B cell (primary cell): ENCODE data around the gene LIPK. TPM values are rescaled to one million over a fixed set of nuclear protein-coding genes. Genes with fewer than 3 reads are reported as not detected.

Experiments used
- ATAC-seq: fragments of 200-7000 bp; cut with Tn5 transposase; one replicate; pipeline ENCODE4 v1.10.0; 2021; ENCODE audit warnings: low read depth, mild to moderate bottlenecking, moderate number of reproducible peaks, moderate library complexity
- CTCF ChIA-PET: fragments of 350-600 bp; sonication (Branson Sonifier 250); formaldehyde crosslinking; loops from one replicate; lab custom pipeline; 2021; ENCODE audit warnings: antibody characterized with exemption, inconsistent platforms; lab: Charles Lee
- POLR2A ChIA-PET: fragments of 350-600 bp; sonication (Branson Sonifier 250); formaldehyde crosslinking; loops from one replicate; lab custom pipeline; 2021; ENCODE audit warnings: antibody characterized with exemption; lab: Charles Lee
- DNase-seq: peaks from one replicate; pipeline ENCODE4 v3.0.0; 2013
- H2AFZ ChIP-seq: 2 replicates; pipeline ENCODE4 v1.6.1; 2012; ENCODE audit warnings: mild to moderate bottlenecking, low read depth, low read length; ENCODE audit not compliant: insufficient read depth, poor library complexity, severe bottlenecking
- H3K27ac ChIP-seq, 2 donors: 1 replicate in 1 of 2; 2 replicates in 1 of 2; pipeline ENCODE4 v1.5.1; 2012 to 2013; ENCODE audit warnings: low read length in 2 of 2, mild to moderate bottlenecking in 2 of 2, moderate library complexity in 1 of 2
- H3K27me3 ChIP-seq, 4 experiments: fragments of 200-600 bp in 1 of 4; sonication (generic) in 1 of 4; replicated peaks in 1 of 4; 1 replicate in 2 of 4; 2 replicates in 2 of 4; pipeline versions ENCODE4 v1.6.1 to v1.7.0; 2013 to 2016; ENCODE audit warnings: low read length in 3 of 4, mild to moderate bottlenecking in 2 of 4, mixed read lengths in 1 of 4, moderate library complexity in 1 of 4; ENCODE audit not compliant: insufficient read depth in 4 of 4, control insufficient read depth in 3 of 4; ENCODE audit errors: control extremely low read depth in 1 of 4
- H3K36me3 ChIP-seq, 2 experiments: replicated peaks in 1 of 2; 1 replicate in 1 of 2; 2 replicates in 1 of 2; pipeline versions ENCODE4 v1.6.1 to v1.7.1; 2013; ENCODE audit warnings: low read length in 1 of 2; ENCODE audit not compliant: insufficient read depth in 2 of 2, control insufficient read depth in 1 of 2; ENCODE audit errors: control extremely low read depth in 1 of 2, extremely low read depth in 1 of 2
- H3K4me1 ChIP-seq, 2 donors: fragments of 200-600 bp in 1 of 2; sonication (generic) in 1 of 2; 1 replicate in 1 of 2; 2 replicates in 1 of 2; pipeline versions ENCODE4 v1.5.1 to v1.6.1; 2013 to 2017; ENCODE audit warnings: low read length in 2 of 2; ENCODE audit not compliant: control insufficient read depth in 2 of 2, insufficient read depth in 2 of 2
- H3K4me2 ChIP-seq: replicated peaks from 2 replicates; pipeline ENCODE3; 2012; ENCODE audit warnings: mild to moderate bottlenecking, low read depth, low read length; ENCODE audit not compliant: poor library complexity, severe bottlenecking
- H3K4me3 ChIP-seq, 5 experiments: fragments of 200-600 bp in 1 of 5; sonication (generic) in 1 of 5; 1 replicate in 3 of 5; 2 replicates in 2 of 5; pipeline versions ENCODE4 v1.5.1 to v1.7.0; 2011 to 2016; ENCODE audit warnings: low read length in 4 of 5, mild to moderate bottlenecking in 4 of 5, low read depth in 2 of 5, control low read depth in 1 of 5, moderate library complexity in 1 of 5; ENCODE audit not compliant: insufficient read depth in 1 of 5; ENCODE audit errors: control extremely low read depth in 1 of 5, extremely low read depth in 1 of 5
- H3K79me2 ChIP-seq: fragments of 200-600 bp; sonication (generic); one replicate; pipeline ENCODE4 v1.6.0; 2016; ENCODE audit warnings: low read length; ENCODE audit not compliant: control insufficient read depth, insufficient read depth
- H3K9ac ChIP-seq: fragments of 200-600 bp; sonication (generic); 2 replicates; pipeline ENCODE4 v1.6.1; 2017; ENCODE audit warnings: mild to moderate bottlenecking, low read length, moderate library complexity
- H3K9me3 ChIP-seq, 3 donors: one replicate each; pipeline versions ENCODE4 v1.6.1 to v1.7.1; 2013; ENCODE audit warnings: low read length in 2 of 3; ENCODE audit not compliant: control insufficient read depth in 2 of 3, insufficient read depth in 1 of 3; ENCODE audit errors: control extremely low read depth in 1 of 3
- H4K20me1 ChIP-seq: 2 replicates; pipeline ENCODE4 v1.6.0; 2012; ENCODE audit warnings: mild to moderate bottlenecking, low read length; ENCODE audit not compliant: insufficient read depth, control insufficient read depth, poor library complexity, severe bottlenecking
- H3K27ac Mint-ChIP-seq: one replicate; pipeline ENCODE4 v1.8.0; 2021; ENCODE audit warnings: mixed read lengths
- H3K27me3 Mint-ChIP-seq: one replicate; pipeline ENCODE4 v1.8.0; 2021; ENCODE audit warnings: mixed read lengths
- H3K4me1 Mint-ChIP-seq: one replicate; pipeline ENCODE4 v1.8.0; 2021; ENCODE audit warnings: mixed read lengths
- H3K4me3 Mint-ChIP-seq: one replicate; pipeline ENCODE4 v1.8.0; 2021; ENCODE audit warnings: mixed read lengths
- H3K9me3 Mint-ChIP-seq: one replicate; pipeline ENCODE4 v1.8.0; 2022; ENCODE audit warnings: mixed read lengths; ENCODE audit not compliant: insufficient read depth
- CTCF ChIP-seq: fragments of 200-600 bp; IDR thresholded peaks from one replicate; pipeline ENCODE4 v1.8.0; 2022; ENCODE audit warnings: antibody characterized with exemption, mild to moderate bottlenecking
- EZH2 ChIP-seq: IDR thresholded peaks from 2 replicates; pipeline ENCODE4 v1.6.1; 2012; ENCODE audit warnings: borderline replicate concordance, low read depth, mild to moderate bottlenecking, moderate library complexity, low read length; ENCODE audit not compliant: insufficient read depth, poor library complexity, severe bottlenecking
- WGBS: methylation state at CpG from one replicate; pipeline ENCODE4 v1.1.5; 2013; ENCODE audit warnings: missing lambda C conversion rate; ENCODE audit not compliant: insufficient coverage; 5-methylcytosine and 5-hydroxymethylcytosine counted together
- intact Hi-C: fragments of 100-400 bp; cut with micrococcal nuclease; formaldehyde crosslinking; loops from one replicate; pipeline ENCODE4 v1.10.0; 2022
- polyA minus RNA-seq: library from RNA; depleted of rRNA, polyadenylated mRNA; stranded (reverse); fragments of >200 nt; gene quantifications from 2 replicates; pipeline ENCODE4 v1.2.3, GENCODE V29; 2012
- polyA plus RNA-seq: library from polyadenylated mRNA; depleted of rRNA; stranded (reverse); fragments of >200 nt; gene quantifications from 2 replicates; pipeline ENCODE4 v1.2.3, GENCODE V29; 2012
- total RNA-seq, 2 donors: library from RNA; stranded (reverse); fragments of 120-200 nt in 1 of 2; gene quantifications; 1 replicate in 1 of 2; 2 replicates in 1 of 2; pipeline versions ENCODE4 v1.2.3 to v1.2.4, GENCODE V29; 2013 to 2022

The LIPK gene
- total RNA-seq (not detected in 2 replicates), polyA plus RNA-seq (not detected in 2 replicates), polyA minus RNA-seq (not detected in 2 replicates)
- total RNA-seq (2013): not detected

- 100% methylated on average over 1 of the region's 1 CpG for WGBS
- Histone ChIP-seq H3K9ac (no peak within 1 kb of the TSS), H3K79me2 (no peaks in the 10 kb centered on the region), H3K27me3 (peaks cover 0 to 6% (median 0%) of the 10 kb centered on the region in 4 experiments), H3K4me1 (no peaks in the 10 kb centered on the region), H3K36me3 (no peaks in the 10 kb centered on the region), H3K4me3 (no peak within 1 kb of the TSS), H4K20me1 (no peaks in the 10 kb centered on the region), H3K4me2 (no peak within 1 kb of the TSS), H3K9me3 (no peaks in the 10 kb centered on the region), H2AFZ (no peak within 1 kb of the TSS), H3K27ac (no peak within 1 kb of the TSS)
- ChIA-PET POLR2A (no interaction called here), CTCF (no interaction called here)
- intact Hi-C loops: no loop called here
- TF ChIP-seq CTCF (no peak), EZH2 (no peak)
- no peaks in the 10 kb centered on the region for H3K4me1 Mint-ChIP-seq
- H3K27me3 Mint-ChIP-seq: no peaks in the 10 kb centered on the region
- DNase-seq (no peak), ATAC-seq (no peak)
- H3K9me3 Mint-ChIP-seq: no peaks in the 10 kb centered on the region
- no peak within 1 kb of the TSS for H3K4me3 Mint-ChIP-seq
- no peak within 1 kb of the TSS for H3K27ac Mint-ChIP-seq
These were observed at the start of gene LIPK for GRCh38 chr10:88705958-88706357. TSS of gene LIPK (plus strand) at chr10:88706249. CDS start at chr10:88724544, 18,295 bp downstream.

- Histone ChIP-seq H3K4me1 (no peaks in the 10 kb centered on the region), H3K9ac (no peak overlapping the region), H3K27ac (no peak overlapping the region), H2AFZ (no peak overlapping the region), H4K20me1 (no peaks in the 10 kb centered on the region), H3K9me3 (no peaks in the 10 kb centered on the region), H3K27me3 (no peaks in the 10 kb centered on the region), H3K79me2 (no peaks in the 10 kb centered on the region), H3K4me2 (no peak overlapping the region), H3K4me3 (no peak overlapping the region), H3K36me3 (no peaks in the 10 kb centered on the region)
- no peaks in the 10 kb centered on the region for H3K4me1 Mint-ChIP-seq
- CTCF ChIA-PET: no interaction called here
- ATAC-seq: no peak
- no peak overlapping the region for H3K4me3 Mint-ChIP-seq
- no peak overlapping the region for H3K27ac Mint-ChIP-seq
- no peak for DNase-seq
- H3K27me3 Mint-ChIP-seq: peaks cover 7% of the 10 kb centered on the region
- 100% methylated on average over 1 of the region's 1 CpG for WGBS
- TF ChIP-seq CTCF: no peak
- no peak for TF ChIP-seq EZH2
- POLR2A ChIA-PET: no interaction called here
- no peaks in the 10 kb centered on the region for H3K9me3 Mint-ChIP-seq
- intact Hi-C loops: no loop called here
These were observed 48.1 kb upstream of the LIPK start for GRCh38 chr10:88657901-88658300.
